OCI-LY1 (cell line): ENCODE results near the gene CRYGC.

ENCODE experiments used
- EZH2 ChIP-seq: fragments of 200-600 bp; sonication (generic), shearing (Covaris generic); IDR thresholded peaks from 2 replicates; pipeline ENCODE4 v1.8.0; 2017; ENCODE audit warnings: borderline replicate concordance, mixed run types, mild to moderate bottlenecking, antibody characterized with exemption, low read length, moderate library complexity, mixed read lengths
- TF ChIP-seq, protein P1 (sequence below): fragments of 200-600 bp; sonication (generic), shearing (Covaris generic); IDR thresholded peaks from 2 replicates; pipeline ENCODE4 v1.5.1; 2017; ENCODE audit warnings: mild to moderate bottlenecking, antibody characterized with exemption, low read length, moderate library complexity, mixed read lengths

DNA sequence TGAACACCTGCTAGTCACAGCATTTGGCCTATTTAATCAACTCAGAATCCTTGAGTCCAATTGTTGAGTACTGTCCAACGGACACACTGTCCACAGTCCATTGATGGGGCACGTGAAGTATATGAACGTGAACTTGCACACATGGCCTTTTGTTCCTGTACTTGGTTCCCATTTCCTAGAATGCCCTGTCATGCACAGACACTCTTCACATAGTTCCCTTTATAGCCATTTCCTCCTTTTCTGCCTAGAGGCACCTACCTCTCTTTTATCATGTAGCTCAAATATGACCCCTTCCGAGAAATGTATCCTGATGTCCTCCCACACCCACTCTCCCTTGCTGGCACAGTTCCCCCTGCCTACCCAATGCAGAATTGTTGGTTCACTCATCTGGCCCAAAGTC, 42.5 kb upstream of the CRYGC start:
- TF ChIP-seq, protein P1, sequence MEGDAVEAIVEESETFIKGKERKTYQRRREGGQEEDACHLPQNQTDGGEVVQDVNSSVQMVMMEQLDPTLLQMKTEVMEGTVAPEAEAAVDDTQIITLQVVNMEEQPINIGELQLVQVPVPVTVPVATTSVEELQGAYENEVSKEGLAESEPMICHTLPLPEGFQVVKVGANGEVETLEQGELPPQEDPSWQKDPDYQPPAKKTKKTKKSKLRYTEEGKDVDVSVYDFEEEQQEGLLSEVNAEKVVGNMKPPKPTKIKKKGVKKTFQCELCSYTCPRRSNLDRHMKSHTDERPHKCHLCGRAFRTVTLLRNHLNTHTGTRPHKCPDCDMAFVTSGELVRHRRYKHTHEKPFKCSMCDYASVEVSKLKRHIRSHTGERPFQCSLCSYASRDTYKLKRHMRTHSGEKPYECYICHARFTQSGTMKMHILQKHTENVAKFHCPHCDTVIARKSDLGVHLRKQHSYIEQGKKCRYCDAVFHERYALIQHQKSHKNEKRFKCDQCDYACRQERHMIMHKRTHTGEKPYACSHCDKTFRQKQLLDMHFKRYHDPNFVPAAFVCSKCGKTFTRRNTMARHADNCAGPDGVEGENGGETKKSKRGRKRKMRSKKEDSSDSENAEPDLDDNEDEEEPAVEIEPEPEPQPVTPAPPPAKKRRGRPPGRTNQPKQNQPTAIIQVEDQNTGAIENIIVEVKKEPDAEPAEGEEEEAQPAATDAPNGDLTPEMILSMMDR: no peak
- TF ChIP-seq EZH2: no peak
